Gastroesophageal sphincter (tissue), 3 donors: ENCODE data around the gene RAD18.

ENCODE experiments used
- EP300 ChIP-seq: sonication (generic); formaldehyde crosslinking; IDR thresholded peaks from one replicate; pipeline ENCODE4 v1.6.1; 2017; ENCODE audit warnings: antibody characterized with exemption, mild to moderate bottlenecking
- POLR2A ChIP-seq, 2 donors: fragments of 450-650 bp; IDR thresholded peaks; one replicate each; pipeline ENCODE4 v1.6.1; 2017; ENCODE audit warnings: antibody characterized with exemption in 2 of 2, mild to moderate bottlenecking in 2 of 2, moderate library complexity in 1 of 2
- TF ChIP-seq, protein P1 (sequence below), 4 experiments: fragments of 200-600 bp in 2 of 4; fragments of 450-650 bp in 2 of 4; sonication (generic) in 1 of 4; IDR thresholded peaks; one replicate each; pipeline ENCODE4 v1.5.1; 2017 to 2019; ENCODE audit warnings: antibody characterized with exemption in 4 of 4, mild to moderate bottlenecking in 2 of 4, moderate library complexity in 2 of 4

GRCh38 chr3:8996681-8997121 is 33.4 kb upstream of the RAD18 start:
- TF ChIP-seq, protein P1, sequence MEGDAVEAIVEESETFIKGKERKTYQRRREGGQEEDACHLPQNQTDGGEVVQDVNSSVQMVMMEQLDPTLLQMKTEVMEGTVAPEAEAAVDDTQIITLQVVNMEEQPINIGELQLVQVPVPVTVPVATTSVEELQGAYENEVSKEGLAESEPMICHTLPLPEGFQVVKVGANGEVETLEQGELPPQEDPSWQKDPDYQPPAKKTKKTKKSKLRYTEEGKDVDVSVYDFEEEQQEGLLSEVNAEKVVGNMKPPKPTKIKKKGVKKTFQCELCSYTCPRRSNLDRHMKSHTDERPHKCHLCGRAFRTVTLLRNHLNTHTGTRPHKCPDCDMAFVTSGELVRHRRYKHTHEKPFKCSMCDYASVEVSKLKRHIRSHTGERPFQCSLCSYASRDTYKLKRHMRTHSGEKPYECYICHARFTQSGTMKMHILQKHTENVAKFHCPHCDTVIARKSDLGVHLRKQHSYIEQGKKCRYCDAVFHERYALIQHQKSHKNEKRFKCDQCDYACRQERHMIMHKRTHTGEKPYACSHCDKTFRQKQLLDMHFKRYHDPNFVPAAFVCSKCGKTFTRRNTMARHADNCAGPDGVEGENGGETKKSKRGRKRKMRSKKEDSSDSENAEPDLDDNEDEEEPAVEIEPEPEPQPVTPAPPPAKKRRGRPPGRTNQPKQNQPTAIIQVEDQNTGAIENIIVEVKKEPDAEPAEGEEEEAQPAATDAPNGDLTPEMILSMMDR (IDR thresholded peaks at IDR 0.05): peak in 2 of 4 experiments; percentile 52 to 55
- TF ChIP-seq POLR2A (IDR thresholded peaks at IDR 0.05) (no peak), EP300 (no peak)
